SK-MEL-5 (cell line): ENCODE results near the gene SCYL3. TPM values are rescaled to one million over a fixed set of nuclear protein-coding genes. Genes with fewer than 3 reads are reported as not detected.
"Not testable (repeated sequence)": the region's sequence is repeated elsewhere in the genome, so short reads cannot be mapped to it uniquely, and the experiment has no call there.

Experiments used
- DNase-seq: peaks from one replicate; pipeline ENCODE4 v3.0.0-alpha.2; 2016; ENCODE audit warnings: low read depth, low spot score
- in situ Hi-C: cut with HindIII; loops from 2 replicates; pipeline ENCODE4 v1.10.0; 2016; ENCODE audit warnings: low sequenced_read_pairs, high pct_unique_total_duplicates, low pct_unique_long_range_greater_than_20kb
- total RNA-seq: library from RNA; depleted of rRNA; stranded (reverse); fragments of >200 nt; shearing (Covaris generic); gene quantifications from 2 replicates; pipeline ENCODE4 v1.2.3, GENCODE V29; 2014

The SCYL3 gene
- total RNA-seq, 1 experiment from 2014 or later = 5.5 TPM

GRCh38 chr1:169848456-169848855 lies 45.2 kb downstream of the SCYL3 start:
- DNase-seq = no peak
- in situ Hi-C loops = no loop called here

- DNase-seq = no peak
- in situ Hi-C loops = no loop called here
Observed at GRCh38 chr1:169844941-169845608, 48.6 kb downstream of the SCYL3 start.

GRCh38 chr1:169838942-169839341 lies 54.8 kb downstream of the SCYL3 start:
- no peak for DNase-seq
- in situ Hi-C loops = no loop called here

GRCh38 chr1:169836198-169836597 lies 57.5 kb downstream of the SCYL3 start:
- in situ Hi-C loops = no loop called here

GRCh38 chr1:169835647-169836046 lies 58.0 kb downstream of the SCYL3 start:
- peak; percentile 32 for DNase-seq
- in situ Hi-C loops = no loop called here

More at GRCh38 chr1:169836198-169836597, 57.5 kb downstream of the SCYL3 start:
- DNase-seq = no peak

GRCh38 chr1:169834869-169835268 lies 58.8 kb downstream of the SCYL3 start:
- no peak for DNase-seq
- in situ Hi-C loops = no loop called here

- no peak for DNase-seq
- in situ Hi-C loops = no loop called here
Observed at GRCh38 chr1:169833179-169833901, 60.4 kb downstream of the SCYL3 start.

GRCh38 chr1:169829671-169830070 lies 64.0 kb downstream of the SCYL3 start:
- no peak for DNase-seq
- in situ Hi-C loops = no loop called here

GRCh38 chr1:169824153-169824552 lies 69.5 kb downstream of the SCYL3 start:
- no peak for DNase-seq
- in situ Hi-C loops = no loop called here

- in situ Hi-C loops = no loop called here
- DNase-seq = no peak
Observed at GRCh38 chr1:169821500-169821899, 72.2 kb downstream of the SCYL3 start.

GRCh38 chr1:169816617-169817016 lies 77.1 kb downstream of the SCYL3 start:
- in situ Hi-C loops = no loop called here
- no peak for DNase-seq

GRCh38 chr1:169814265-169814664 lies 79.4 kb downstream of the SCYL3 start:
- in situ Hi-C loops = no loop called here

GRCh38 chr1:169812131-169812530 lies 81.6 kb downstream of the SCYL3 start:
- no peak for DNase-seq
- in situ Hi-C loops = no loop called here

More at GRCh38 chr1:169814265-169814664, 79.4 kb downstream of the SCYL3 start:
- DNase-seq = no peak

- in situ Hi-C loops, DNase-seq: not testable (repeated sequence)
Observed at GRCh38 chr1:169811418-169812035, 82.2 kb downstream of the SCYL3 start.

- peak; percentile 61 for DNase-seq
- in situ Hi-C loops = no loop called here
Observed at GRCh38 chr1:169809370-169810095, 84.2 kb downstream of the SCYL3 start.

- DNase-seq = no peak
- in situ Hi-C loops = no loop called here
Observed at GRCh38 chr1:169804941-169805340, 88.8 kb downstream of the SCYL3 start.

GRCh38 chr1:169802888-169803287 lies 90.8 kb downstream of the SCYL3 start:
- DNase-seq = no peak
- in situ Hi-C loops = no loop called here
